C4-2B (cell line): ENCODE measurements around the gene SIAH1.

Source experiments
- ZFX ChIP-seq: fragments of 450-650 bp; IDR thresholded peaks from 2 replicates; pipeline ENCODE4 v1.6.1; 2017
- TF ChIP-seq, protein P1 (sequence below): fragments of 450-650 bp; conservative IDR thresholded peaks from 2 replicates; pipeline ENCODE4 v1.5.1; 2017; ENCODE audit warnings: mild to moderate bottlenecking

DNA sequence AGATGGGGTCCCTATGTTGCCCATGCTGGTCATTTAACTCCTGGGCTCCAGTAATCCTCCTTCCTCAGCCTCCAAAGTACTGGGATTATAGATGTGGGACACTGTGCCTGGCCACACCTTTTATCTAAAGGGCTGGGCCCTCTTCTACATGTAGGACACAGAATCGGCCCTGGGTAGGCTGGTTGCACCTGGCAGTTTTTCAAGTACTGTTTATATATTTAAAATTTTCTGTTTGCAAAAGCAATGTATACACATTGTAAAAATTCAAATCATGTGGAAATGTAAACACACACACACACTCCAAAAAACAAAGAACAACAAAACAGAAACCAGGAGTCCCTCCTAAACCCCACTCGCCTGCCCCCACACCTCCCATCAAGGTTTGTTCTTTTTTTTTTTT, 28.1 kb upstream of the SIAH1 start:
- TF ChIP-seq, protein P1, sequence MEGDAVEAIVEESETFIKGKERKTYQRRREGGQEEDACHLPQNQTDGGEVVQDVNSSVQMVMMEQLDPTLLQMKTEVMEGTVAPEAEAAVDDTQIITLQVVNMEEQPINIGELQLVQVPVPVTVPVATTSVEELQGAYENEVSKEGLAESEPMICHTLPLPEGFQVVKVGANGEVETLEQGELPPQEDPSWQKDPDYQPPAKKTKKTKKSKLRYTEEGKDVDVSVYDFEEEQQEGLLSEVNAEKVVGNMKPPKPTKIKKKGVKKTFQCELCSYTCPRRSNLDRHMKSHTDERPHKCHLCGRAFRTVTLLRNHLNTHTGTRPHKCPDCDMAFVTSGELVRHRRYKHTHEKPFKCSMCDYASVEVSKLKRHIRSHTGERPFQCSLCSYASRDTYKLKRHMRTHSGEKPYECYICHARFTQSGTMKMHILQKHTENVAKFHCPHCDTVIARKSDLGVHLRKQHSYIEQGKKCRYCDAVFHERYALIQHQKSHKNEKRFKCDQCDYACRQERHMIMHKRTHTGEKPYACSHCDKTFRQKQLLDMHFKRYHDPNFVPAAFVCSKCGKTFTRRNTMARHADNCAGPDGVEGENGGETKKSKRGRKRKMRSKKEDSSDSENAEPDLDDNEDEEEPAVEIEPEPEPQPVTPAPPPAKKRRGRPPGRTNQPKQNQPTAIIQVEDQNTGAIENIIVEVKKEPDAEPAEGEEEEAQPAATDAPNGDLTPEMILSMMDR: no peak
- no peak for TF ChIP-seq ZFX
